Left lung (tissue), 10 donors: ENCODE data around the gene FUOM. TPM values are rescaled to one million over a fixed set of nuclear protein-coding genes. Genes with fewer than 3 reads are reported as not detected.
A peak's percentile ranks its signal among the peaks of the same experiment; 100 is the strongest.

Experiments
- ATAC-seq: fragments of 200-7000 bp; cut with Tn5 transposase; one replicate; pipeline ENCODE4 v1.9.1; 2020; ENCODE audit warnings: moderate library complexity
- DNase-seq, 4 donors: peaks; one replicate each; pipeline ENCODE4 v3.0.0-alpha.2; 2013 to 2020
- H3K27ac ChIP-seq, 2 donors: fragments of 200-600 bp; sonication (generic) in 1 of 2; one replicate each; pipeline versions ENCODE4 v1.5.0 to v1.8.0; 2020 to 2021
- H3K27me3 ChIP-seq, 2 donors: fragments of 200-600 bp; sonication (generic) in 1 of 2; one replicate each; pipeline versions ENCODE4 v1.5.0 to v1.8.0; 2020 to 2021
- H3K36me3 ChIP-seq, 2 donors: fragments of 200-600 bp; sonication (generic) in 1 of 2; one replicate each; pipeline versions ENCODE4 v1.5.0 to v1.8.0; 2020 to 2021
- H3K4me1 ChIP-seq, 2 donors: fragments of 200-600 bp; one replicate each; pipeline ENCODE4 v1.8.0; 2021
- H3K4me3 ChIP-seq, 2 donors: fragments of 200-600 bp; sonication (generic) in 1 of 2; one replicate each; pipeline versions ENCODE4 v1.5.0 to v1.8.0; 2020 to 2021; ENCODE audit warnings: mild to moderate bottlenecking in 1 of 2
- H3K9me3 ChIP-seq, 2 donors: fragments of 200-600 bp; sonication (generic) in 1 of 2; one replicate each; pipeline versions ENCODE4 v1.5.0 to v1.8.0; 2020 to 2021
- CTCF ChIP-seq, 2 donors: fragments of 200-600 bp; sonication (generic) in 1 of 2; IDR thresholded peaks; one replicate each; pipeline versions ENCODE4 v1.5.0 to v1.8.0; 2021; ENCODE audit warnings: antibody characterized with exemption in 2 of 2
- intact Hi-C, 2 donors: fragments of 100-400 bp; cut with DNase I; formaldehyde crosslinking; loops; one replicate each; pipeline versions ENCODE4 v1.11.2 to v1.14.2; 2022
- polyA plus RNA-seq, 6 donors: library from polyadenylated mRNA; unstranded; fragments of 120-200 nt; gene quantifications; one replicate each; pipeline ENCODE4 v1.2.1, GENCODE V29; 2013; ENCODE audit not compliant: insufficient read length in 6 of 6
- total RNA-seq, 2 donors: library from RNA; stranded (reverse); fragmentation: NEBNext Ultra II Directional; extraction: Animal tissue kit (Norgen Biotek cat#: 25700); gene quantifications; one replicate each; pipeline ENCODE4 v1.2.1, GENCODE V29; 2021
- donor health status: DM: no; HTN: yes; CAD: no.
- donor health status: DM: no; HTN: no; CAD: no.

The FUOM gene
- total and polyA plus RNA-seq, 8 donors: 6.2 to 24.1 (median 9.4) TPM

DNA sequence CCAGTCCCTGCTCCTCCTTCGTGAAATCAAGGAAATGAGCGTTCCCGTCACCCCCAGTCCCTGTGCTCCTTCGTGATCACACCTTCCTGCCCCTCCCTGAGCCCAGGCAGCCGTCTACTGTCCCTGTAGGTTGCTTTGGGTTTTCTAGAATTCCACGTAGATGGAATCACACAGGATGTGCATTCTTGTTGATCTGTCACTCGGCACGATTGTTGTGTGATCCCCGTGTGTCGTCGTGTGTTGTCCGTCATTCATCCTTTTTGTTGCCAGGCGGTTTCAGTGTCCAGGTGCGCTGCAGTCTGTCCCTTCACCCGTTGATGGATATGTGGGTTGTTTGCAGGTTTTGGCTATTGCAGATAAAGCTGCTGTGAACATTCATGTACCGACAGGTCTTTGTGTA, 45.5 kb upstream of the FUOM start:
- Histone ChIP-seq H3K9me3 (no peaks in the 10 kb centered on the region), H3K4me1 (peaks cover 0 to 8% of the 10 kb centered on the region in 2 donors), H3K36me3 (peaks cover 0 to 86% of the 10 kb centered on the region in 2 donors), H3K4me3 (no peak overlapping the region), H3K27me3 (no peaks in the 10 kb centered on the region), H3K27ac (no peak overlapping the region)
- TF ChIP-seq CTCF (IDR thresholded peaks at IDR 0.05): no peak
- DNase-seq (no peak), ATAC-seq (no peak)
- intact Hi-C loops: no loop called here

- TF ChIP-seq CTCF (IDR thresholded peaks at IDR 0.05): no peak
- DNase-seq: peak in 1 of 4 donors; percentile 57
- intact Hi-C loops: no loop called here
- H3K27ac ChIP-seq: no peak overlapping the region
- no peak for ATAC-seq
- no peaks in the 10 kb centered on the region for H3K9me3 ChIP-seq
- peaks cover 0 to 87% of the 10 kb centered on the region in 2 donors for H3K36me3 ChIP-seq
- H3K27me3 ChIP-seq: no peaks in the 10 kb centered on the region
- H3K4me1 ChIP-seq: peaks cover 0 to 8% of the 10 kb centered on the region in 2 donors
- no peak overlapping the region for H3K4me3 ChIP-seq
These were observed 44.3 kb upstream of the FUOM start for GRCh38 chr10:133401981-133402725.

DNA sequence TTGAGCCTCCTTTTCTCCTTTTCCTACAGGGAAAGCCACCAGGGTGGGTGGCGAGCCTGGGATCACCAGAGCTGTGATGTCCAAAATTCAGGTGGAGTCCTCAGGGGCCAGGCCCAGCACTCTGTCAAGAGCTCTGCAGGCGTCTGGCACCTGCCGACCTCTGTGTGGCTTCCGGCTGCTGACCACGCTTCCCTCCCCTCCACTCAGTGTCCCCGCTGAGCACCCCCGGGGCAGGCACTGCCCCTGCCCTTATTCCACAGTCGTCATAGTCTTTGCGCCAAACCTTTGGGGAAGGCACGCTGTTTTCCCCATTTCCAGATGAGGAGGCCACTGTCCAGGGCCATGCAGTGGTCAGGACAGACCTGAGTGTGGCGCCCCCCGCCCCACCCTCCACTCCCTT, 43.7 kb upstream of the FUOM start:
- Histone ChIP-seq H3K4me1 (peaks cover 0 to 8% of the 10 kb centered on the region in 2 donors), H3K27me3 (no peaks in the 10 kb centered on the region), H3K4me3 (no peak overlapping the region), H3K36me3 (peaks cover 0 to 90% of the 10 kb centered on the region in 2 donors), H3K27ac (peak overlapping the region in 1 of 2 donors; percentile 48), H3K9me3 (no peaks in the 10 kb centered on the region)
- ATAC-seq: no peak
- intact Hi-C loops: no loop called here
- no peak for TF ChIP-seq CTCF (IDR thresholded peaks at IDR 0.05)
- DNase-seq: peak in 1 of 4 donors; percentile 60

GRCh38 chr10:133400624-133401424, 43.0 kb upstream of the FUOM start:
- no peak for ATAC-seq
- no peak for TF ChIP-seq CTCF (IDR thresholded peaks at IDR 0.05)
- intact Hi-C loops: no loop called here

DNA sequence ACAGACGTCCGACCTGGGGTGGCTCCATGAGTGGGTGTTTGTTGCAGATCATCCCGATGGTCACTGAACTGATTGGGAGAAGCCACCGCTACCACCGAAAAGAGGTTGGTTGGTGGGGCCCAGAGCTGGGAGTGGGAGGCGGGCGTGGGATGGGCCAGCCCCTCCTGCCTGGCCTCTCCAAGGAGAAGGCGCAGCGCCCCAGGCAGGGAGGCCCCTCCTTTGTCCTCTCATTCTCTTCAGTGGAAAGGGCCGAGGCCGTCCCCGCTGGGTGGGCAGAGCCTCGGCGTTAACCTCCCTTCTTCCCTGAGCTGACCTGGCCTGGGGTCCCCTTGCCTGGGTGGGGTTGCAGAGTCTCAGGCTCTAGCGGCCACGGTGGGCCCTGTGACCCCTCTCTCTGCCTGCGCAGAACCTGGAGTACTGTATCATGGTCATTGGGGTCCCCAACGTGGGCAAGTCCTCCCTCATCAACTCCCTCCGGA, 41.3 kb upstream of the FUOM start:
- Histone ChIP-seq H3K27me3 (no peaks in the 10 kb centered on the region), H3K4me1 (peaks cover 11 to 23% of the 10 kb centered on the region in 2 donors), H3K36me3 (peaks cover 0 to 80% of the 10 kb centered on the region in 2 donors), H3K9me3 (no peaks in the 10 kb centered on the region), H3K4me3 (no peak overlapping the region), H3K27ac (no peak overlapping the region)
- peak in 1 of 4 donors; percentile 63 for DNase-seq
- no peak for TF ChIP-seq CTCF (IDR thresholded peaks at IDR 0.05)
- ATAC-seq: no peak
- intact Hi-C loops: no loop called here

More at GRCh38 chr10:133400624-133401424, 43.0 kb upstream of the FUOM start:
- Histone ChIP-seq H3K4me1 (peaks cover 0 to 8% of the 10 kb centered on the region in 2 donors), H3K4me3 (no peak overlapping the region), H3K36me3 (peaks cover 0 to 93% of the 10 kb centered on the region in 2 donors), H3K27me3 (no peaks in the 10 kb centered on the region), H3K27ac (peak overlapping the region in 1 of 2 donors; percentile 48), H3K9me3 (no peaks in the 10 kb centered on the region)
- DNase-seq: no peak
